GM12892 (cell line): ENCODE results near the gene CDC42BPG.

ENCODE experiments used
- POLR2A ChIP-seq: IDR thresholded peaks from 2 replicates; pipeline ENCODE4 v1.6.1; 2011; ENCODE audit warnings: low read depth, low read length, control low read depth
- POLR2AphosphoS5 ChIP-seq: IDR thresholded peaks from 2 replicates; pipeline ENCODE4 v1.6.1; 2011; ENCODE audit warnings: low read depth, low read length, control low read depth
- TAF1 ChIP-seq: IDR thresholded peaks from 2 replicates; pipeline ENCODE4 v1.6.1; 2011; ENCODE audit warnings: low read depth, mild to moderate bottlenecking, control low read depth, low read length, borderline replicate concordance

GRCh38 chr11:64800303-64801157 is 43.9 kb downstream of the CDC42BPG start:
- TF ChIP-seq POLR2A (no peak), POLR2AphosphoS5 (no peak), TAF1 (no peak)
